Adipose tissue (tissue), 3 donors: ENCODE results near the gene GPR108. TPM values are rescaled to one million over a fixed set of nuclear protein-coding genes. Genes with fewer than 3 reads are reported as not detected.

ENCODE experiments used
- polyA plus RNA-seq, 3 donors: library from polyadenylated mRNA; stranded (reverse); fragments of 200-250 nt; gene quantifications; one replicate each; pipeline ENCODE4 v1.2.3, GENCODE V29; 2013
- donor health status: healthy with polysubstance abuse.
- donor health status: Bipolar disorder and iron deficiency.
- donor health status: healthy.

Gene GPR108
- polyA plus RNA-seq, 3 donors, result 52.4 to 76.6 (median 66.4) TPM

Other genes with a start within 250 kb of the GPR108 start
- gene TUBB4A, start 235.3 kb downstream of the GPR108 start, polyA plus RNA-seq, result 1 to 10 TPM in 1 of 3 donors, under 1 TPM in 2; 0.18 to 2.0 (median 0.68) TPM
- 1 to 10 TPM in 1 of 3 donors, under 1 TPM in 2; 0.09 to 1.5 (median 0.83) TPM for gene TNFSF9, start 206.6 kb downstream of the GPR108 start, polyA plus RNA-seq
- 1 to 10 TPM in 1 of 3 donors, under 1 TPM in 1, not detected in 1; 0.22 to 1.0 TPM for gene CD70, start 146.4 kb downstream of the GPR108 start, polyA plus RNA-seq
- gene TNFSF14, start 67.4 kb downstream of the GPR108 start, polyA plus RNA-seq, result 10 to 100 TPM in 1 of 3 donors, 1 to 10 TPM in 2; 2.1 to 12.6 (median 4.4) TPM
- gene C3, start 16.9 kb downstream of the GPR108 start, polyA plus RNA-seq, result 100 to 1,000 TPM; 538 to 982 (median 581) TPM
- gene TRIP10, start 2.1 kb upstream of the GPR108 start, polyA plus RNA-seq, result 100 to 1,000 TPM in 2 of 3 donors, 10 to 100 TPM in 1; 28.6 to 149 (median 112) TPM
- 10 to 100 TPM in 1 of 3 donors, 1 to 10 TPM in 1, under 1 TPM in 1; 0.45 to 14.4 (median 2.1) TPM for gene SH2D3A, start 29.9 kb upstream of the GPR108 start, polyA plus RNA-seq
- gene VAV1, start 35.1 kb upstream of the GPR108 start, polyA plus RNA-seq, result 1 to 10 TPM; 1.2 to 6.3 (median 6.0) TPM
- gene ADGRE1, start 150.0 kb upstream of the GPR108 start, polyA plus RNA-seq, result 1 to 10 TPM in 1 of 3 donors, under 1 TPM in 2; 0.11 to 1.4 (median 0.13) TPM